Activated CD8-positive, alpha-beta memory T cell treated with anti-CD3 and anti-CD28 coated beads for 4 hours (primary cell): ENCODE results near the gene DPP7.

Experiments
- DNase-seq, 2 donors: peaks; one replicate each; pipeline ENCODE4 v3.0.0-alpha.2; 2020; ENCODE audit warnings: low read depth in 2 of 2

Gene DPP7

DNA sequence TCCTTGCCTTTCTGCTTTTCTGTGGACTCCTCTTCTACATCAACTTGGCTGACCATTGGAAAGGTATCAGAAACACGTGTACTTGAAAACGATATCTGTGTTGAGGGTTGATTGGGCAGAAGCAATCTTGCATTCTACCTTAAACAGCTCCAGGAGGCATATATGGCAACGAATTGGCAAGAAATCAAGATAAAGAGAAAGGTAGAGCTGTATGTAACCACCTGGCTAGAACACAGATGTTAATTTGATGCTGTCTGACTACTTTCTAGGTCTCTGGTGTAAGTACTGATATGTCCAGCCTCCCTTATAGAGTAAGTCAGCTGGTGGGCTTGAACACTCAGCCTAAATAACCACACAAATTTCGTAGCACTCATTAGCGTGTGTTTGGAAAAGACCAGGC lies 26.4 kb downstream of the DPP7 start:
- no peak for DNase-seq

DNA sequence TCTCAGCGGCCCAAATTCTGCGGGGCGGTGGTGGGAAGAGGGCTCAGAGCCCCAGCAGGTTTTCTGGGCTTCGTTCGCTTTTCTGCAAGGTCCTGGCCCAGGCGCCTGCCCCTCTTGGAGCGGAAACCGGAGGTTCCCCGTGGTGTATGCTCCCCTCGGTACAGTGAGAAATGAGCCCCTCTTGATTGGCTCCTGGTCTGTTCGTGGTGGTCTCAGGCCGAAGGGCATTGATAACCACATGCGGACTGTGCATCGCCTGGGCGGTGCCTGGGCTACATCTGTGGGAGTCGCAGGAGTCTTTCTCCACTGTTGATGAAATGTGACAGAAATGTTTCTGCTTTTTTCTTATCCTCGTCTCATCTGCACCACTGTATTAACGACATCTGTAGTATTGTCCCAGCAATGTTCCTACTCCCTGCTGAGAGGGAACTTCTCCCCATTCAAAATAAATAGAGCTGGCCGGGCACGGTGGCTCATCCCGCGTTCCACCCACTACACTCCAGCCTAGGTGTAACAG lies 27.1 kb downstream of the DPP7 start:
- no peak for DNase-seq

DNA sequence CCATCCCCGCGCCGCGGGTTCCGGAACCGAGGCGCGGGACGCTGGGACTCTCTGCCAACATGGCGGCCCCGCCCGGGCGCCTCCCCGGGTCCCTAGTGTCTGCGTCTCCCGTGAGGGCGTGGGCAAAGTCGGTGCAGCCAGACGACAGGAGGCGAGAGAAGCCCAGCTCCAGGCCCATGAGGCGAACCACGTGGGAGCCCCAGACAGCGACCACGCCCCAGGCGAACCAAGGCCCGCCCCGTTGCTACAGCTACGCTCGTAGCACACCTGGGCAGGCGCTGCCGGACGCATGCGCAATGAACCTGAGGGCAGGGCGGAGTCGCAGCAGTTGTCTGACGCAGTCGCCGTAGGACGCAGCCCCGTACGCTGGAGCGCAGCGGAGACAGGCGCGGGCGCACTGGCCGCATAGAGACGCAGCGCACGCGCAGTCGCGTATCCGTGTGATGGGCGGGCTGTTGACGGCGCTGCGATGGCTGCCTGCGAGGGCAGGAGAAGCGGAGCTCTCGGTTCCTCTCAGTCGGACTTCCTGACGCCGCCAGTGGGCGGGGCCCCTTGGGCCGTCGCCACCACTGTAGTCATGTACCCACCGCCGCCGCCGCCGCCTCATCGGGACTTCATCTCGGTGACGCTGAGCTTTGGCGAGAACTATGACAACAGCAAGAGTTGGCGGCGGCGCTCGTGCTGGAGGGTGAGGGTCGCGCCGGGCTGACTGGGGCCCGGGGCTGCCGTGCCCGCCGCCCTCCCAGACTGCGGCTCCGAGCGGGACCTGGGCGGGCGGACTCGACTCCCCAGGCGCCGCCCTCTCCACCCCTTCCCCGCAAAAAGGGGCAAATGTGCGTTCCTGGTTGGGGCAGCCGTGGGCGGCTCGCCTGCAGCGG lies 27.8 kb downstream of the DPP7 start, which contains the start of gene MAN1B1:
MAN1B1 (plus strand) TSS at position 455 of the 878 bp plus-strand sequence; CDS start at position 470, 15 bp downstream.
- DNase-seq: peak; percentile 98 to 99

GRCh38 chr9:137085920-137086530 lies 28.5 kb downstream of the DPP7 start:
- DNase-seq: no peak

GRCh38 chr9:137084526-137084925 lies 30.0 kb downstream of the DPP7 start:
- no peak for DNase-seq

DNA sequence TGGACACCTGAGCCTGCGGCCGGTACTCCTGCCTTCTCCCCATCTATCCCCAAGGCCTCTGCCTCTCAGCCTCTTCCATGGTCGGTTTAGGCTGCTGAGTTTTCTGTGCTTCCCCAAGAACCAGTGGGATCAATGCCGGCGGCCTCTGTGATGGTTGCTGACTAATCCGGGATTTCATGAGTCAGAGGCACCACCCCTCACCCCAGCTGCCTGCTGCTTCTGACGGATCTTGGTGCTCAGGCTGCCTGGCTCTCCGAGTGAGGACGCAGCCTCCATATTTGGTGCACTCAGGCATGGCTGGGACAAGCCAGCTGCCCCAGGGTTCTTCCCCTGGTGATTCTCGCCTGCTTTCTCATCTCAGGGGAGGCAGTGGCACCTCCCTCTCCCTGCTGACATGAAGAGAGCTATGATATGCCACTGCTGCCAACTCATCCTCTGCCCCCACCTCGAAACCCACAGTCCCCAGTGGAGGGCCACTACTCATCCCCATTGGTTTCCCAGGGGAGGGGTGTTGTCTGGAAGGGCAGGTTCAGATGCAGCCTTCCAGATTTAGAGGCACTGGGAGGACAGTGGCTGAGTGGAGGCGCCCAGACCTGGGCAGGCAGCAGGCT lies 31.0 kb downstream of the DPP7 start:
- DNase-seq: no peak

GRCh38 chr9:137082925-137083290 lies 31.6 kb downstream of the DPP7 start:
- DNase-seq: no peak

DNA sequence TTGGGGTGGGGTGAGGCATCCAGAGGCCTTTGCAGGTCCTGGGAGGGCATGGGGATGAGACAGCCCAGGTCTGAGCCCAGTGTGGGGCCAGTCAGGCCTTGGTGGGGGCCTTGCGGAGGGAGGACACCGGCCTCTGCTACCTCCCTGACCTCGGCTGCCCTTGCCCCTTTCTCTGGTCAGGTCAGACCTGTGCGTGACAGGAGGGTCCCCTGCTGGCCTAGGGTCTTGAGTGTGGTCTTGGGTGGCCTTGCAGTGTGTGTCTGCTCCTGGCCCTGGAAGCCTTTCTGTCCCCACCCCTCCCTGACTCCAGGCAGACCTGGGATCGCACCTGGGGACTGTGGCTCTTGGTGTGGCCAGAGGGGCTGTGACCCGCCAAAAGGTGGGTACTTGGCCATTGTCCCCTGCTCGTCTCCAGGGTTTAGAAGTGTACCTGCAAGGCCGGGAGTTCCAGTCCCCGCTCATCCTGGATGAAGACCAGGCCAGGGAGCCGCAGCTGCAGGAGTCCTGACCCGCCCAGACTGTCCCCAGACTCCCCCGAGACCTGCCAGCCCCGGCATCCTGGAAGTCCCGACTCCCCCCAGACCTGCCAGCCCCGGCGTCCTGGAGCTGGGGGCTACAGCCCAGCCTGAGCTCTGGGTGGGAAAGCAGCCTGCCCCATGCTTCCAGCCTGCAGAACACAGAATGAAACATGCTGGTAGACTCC lies 32.2 kb downstream of the DPP7 start:
- no peak for DNase-seq

GRCh38 chr9:137080260-137081122 lies 34.0 kb downstream of the DPP7 start:
- no peak for DNase-seq

DNA sequence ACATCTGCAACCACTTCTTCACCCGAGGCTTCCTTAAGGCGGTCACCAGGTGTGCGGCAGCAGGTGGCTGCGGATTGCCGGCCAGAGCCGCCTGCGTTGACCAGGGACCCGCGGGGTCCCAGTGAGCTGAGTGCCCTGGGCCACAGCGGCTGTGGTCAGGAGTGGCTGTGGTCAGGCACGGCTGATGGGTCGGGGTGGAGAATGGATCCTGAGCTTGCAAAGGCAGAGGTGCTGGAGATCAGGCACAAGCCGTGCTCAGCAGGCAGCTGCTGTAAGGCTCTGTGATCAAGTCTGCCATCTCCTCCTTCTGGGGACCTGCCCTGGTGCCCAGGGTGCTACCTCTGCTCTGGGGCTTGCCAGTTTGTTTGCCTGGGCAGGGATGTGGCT lies 35.1 kb downstream of the DPP7 start:
- no peak for DNase-seq

DNA sequence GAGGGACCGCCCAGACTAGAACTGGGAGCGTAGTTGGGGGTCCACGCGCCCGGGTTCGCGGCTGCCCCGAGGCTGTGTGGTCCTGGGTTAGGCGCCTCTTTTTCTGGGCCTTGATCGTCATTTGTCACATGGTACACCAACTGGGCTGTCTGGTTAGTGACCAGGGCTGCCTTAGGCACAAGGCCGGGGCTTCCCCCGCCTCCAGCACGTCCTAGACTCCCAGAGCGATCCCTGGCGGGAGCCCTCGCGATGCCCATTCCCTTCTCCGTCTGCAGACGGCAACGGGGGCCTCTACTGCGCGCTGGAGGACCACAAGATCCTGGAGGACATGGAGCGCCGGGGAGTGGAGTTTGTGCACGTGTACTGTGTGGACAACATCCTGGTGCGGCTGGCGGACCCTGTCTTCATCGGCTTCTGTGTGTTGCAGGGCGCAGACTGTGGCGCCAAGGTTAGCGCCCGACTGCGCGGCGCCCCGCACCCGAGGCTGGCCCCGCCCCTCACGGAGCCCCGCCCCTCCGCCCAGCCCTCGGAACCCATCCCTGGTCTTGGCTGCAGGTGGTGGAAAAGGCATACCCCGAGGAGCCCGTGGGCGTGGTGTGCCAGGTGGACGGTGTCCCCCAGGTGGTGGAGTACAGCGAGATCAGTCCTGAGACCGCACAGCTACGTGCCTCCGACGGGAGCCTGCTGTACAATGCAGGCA lies 35.7 kb downstream of the DPP7 start:
- DNase-seq: no peak

- DNase-seq: no peak
Measured at GRCh38 chr9:137077758-137078693, 36.5 kb downstream of the DPP7 start.

DNA sequence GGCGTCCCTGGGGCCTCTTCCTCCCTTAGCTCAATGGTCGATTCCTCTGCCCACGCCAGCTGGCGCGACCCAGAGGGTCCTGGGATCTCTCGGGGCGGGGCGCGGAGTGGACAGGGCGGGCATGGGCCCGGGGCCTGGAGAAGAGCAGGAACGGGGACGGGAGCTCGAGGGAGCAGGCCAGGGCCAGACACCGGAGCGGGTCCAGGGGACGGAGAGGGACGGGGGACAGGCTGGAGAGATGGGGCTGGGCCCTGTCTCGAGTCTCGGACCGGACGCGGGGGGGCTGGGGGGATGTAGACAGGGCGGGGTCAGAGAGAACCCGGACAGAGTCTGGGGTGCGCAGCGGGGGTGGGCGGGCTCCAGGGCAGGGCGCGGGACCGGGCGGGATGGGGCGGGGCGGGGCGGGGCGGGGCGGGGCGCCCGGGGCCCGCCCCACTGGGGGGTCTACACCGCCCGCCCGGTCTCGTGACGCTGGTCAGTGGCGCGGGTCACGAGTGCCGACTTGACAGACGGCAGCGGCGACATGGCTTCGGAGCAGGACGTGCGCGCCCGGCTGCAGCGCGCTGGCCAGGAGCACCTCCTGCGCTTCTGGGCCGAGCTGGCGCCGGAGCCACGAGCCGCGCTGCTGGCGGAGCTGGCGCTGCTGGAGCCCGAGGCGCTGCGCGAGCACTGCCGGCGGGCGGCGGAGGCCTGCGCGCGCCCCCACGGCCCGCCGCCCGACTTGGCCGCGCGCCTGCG lies 37.4 kb downstream of the DPP7 start, which contains the start of gene UAP1L1:
UAP1L1 (plus strand) TSS at position 508 of the 738 bp plus-strand sequence; CDS start at position 524, 16 bp downstream.
- DNase-seq: no peak

GRCh38 chr9:137076636-137077009 lies 37.9 kb downstream of the DPP7 start:
- DNase-seq: no peak

- DNase-seq: no peak
Measured at GRCh38 chr9:137075275-137075775, 39.2 kb downstream of the DPP7 start.

DNA sequence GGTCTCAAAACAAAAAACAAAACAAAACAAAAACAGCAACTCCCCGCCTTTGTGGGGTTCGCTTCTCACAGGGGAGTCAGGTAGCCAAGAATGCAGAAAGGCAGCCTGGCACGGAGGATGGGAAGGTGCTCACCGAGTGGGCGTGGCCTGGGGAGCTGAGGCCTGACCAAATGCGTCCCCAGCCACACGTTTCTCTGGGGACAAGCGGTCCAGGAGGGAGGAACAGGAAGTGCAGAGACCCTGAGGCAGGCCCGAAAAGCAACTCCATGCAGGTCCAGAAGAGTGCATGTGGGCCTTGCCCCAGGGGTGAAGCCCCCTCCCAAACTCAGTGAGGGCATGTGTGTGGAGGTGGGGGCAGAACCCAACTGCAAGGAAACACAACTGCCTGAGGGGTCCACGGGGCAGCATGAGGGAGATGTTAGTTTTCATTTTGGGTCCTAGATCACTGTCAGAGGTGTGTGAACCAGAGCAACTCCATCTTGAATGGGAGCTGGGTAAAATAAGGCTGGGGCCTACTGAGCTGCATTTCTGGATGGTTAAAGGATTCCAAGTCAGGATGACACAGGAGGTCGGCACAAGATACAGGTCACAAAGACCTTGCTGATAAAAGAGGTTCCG lies 39.8 kb downstream of the DPP7 start:
- no peak for DNase-seq

GRCh38 chr9:137073992-137074399 lies 40.5 kb downstream of the DPP7 start:
- no peak for DNase-seq

DNA sequence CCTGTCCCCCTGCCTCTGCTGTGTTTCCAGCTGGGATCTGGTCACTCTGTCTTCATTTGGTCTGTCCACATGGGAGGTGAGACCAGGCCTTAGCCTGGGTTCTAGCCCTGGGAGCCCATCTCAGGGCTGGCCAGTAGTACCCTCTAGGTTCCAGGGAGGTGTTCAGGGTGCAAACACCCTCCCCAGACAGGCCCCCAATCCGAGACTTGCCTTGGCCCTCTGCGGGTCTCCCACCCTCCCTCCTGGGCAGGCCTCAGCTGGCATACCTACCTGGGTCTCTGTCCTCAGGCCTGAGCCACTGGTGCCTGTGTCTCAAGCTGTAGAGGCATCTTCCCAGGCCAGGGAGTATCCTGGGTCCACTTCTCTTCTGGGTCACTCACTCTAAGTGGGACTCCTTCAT lies 43.3 kb downstream of the DPP7 start:
- no peak for DNase-seq
